HG02678 (cell line): ENCODE results near the gene RYR1.

Source experiments
- ATAC-seq: cut with Tn5 transposase; IDR thresholded peaks from one replicate; pipeline ENCODE4 v1.9.1; 2021; ENCODE audit warnings: mild to moderate bottlenecking, moderate library complexity; ENCODE audit not compliant: unreplicated experiment

The RYR1 gene

GRCh38 chr19:38433268-38433733 is at the start of gene RYR1:
Gene RYR1 (plus strand): TSS chr19:38433691. CDS start chr19:38433830, 139 bp downstream.
- no peak for ATAC-seq

- ATAC-seq, result no peak
These were observed 49.7 kb upstream of the RYR1 start for GRCh38 chr19:38383743-38384142.

- ATAC-seq, result no peak
These were observed 49.1 kb upstream of the RYR1 start for GRCh38 chr19:38384209-38385027.

GRCh38 chr19:38385057-38385803 is 48.3 kb upstream of the RYR1 start:
- ATAC-seq, result no peak

GRCh38 chr19:38385804-38386257 is 47.7 kb upstream of the RYR1 start:
- ATAC-seq, result no peak

GRCh38 chr19:38386300-38386970 is 47.1 kb upstream of the RYR1 start:
- no peak for ATAC-seq

GRCh38 chr19:38386971-38387549 is 46.4 kb upstream of the RYR1 start:
- no peak for ATAC-seq

- ATAC-seq, result peak; percentile 40
These were observed 45.7 kb upstream of the RYR1 start, which contains the start of gene GGN for GRCh38 chr19:38387550-38388348. Gene GGN (minus strand): TSS chr19:38388034. CDS start chr19:38387261, 773 bp downstream.

- ATAC-seq, result no peak
These were observed 45.0 kb upstream of the RYR1 start, which contains the start of gene SPRED3 for GRCh38 chr19:38388349-38389100. Gene SPRED3 (plus strand): TSS chr19:38388697. CDS start chr19:38390303, 1,606 bp downstream.

- ATAC-seq, result no peak
These were observed 44.2 kb upstream of the RYR1 start for GRCh38 chr19:38389101-38389925.

GRCh38 chr19:38389957-38390924 is 43.2 kb upstream of the RYR1 start:
- ATAC-seq, result no peak

- no peak for ATAC-seq
These were observed 41.5 kb upstream of the RYR1 start for GRCh38 chr19:38391911-38392464.

- ATAC-seq, result no peak
These were observed 40.7 kb upstream of the RYR1 start for GRCh38 chr19:38392707-38393308.

GRCh38 chr19:38394488-38394887 is 39.0 kb upstream of the RYR1 start:
- no peak for ATAC-seq

GRCh38 chr19:38395381-38396114 is 37.9 kb upstream of the RYR1 start:
- no peak for ATAC-seq

GRCh38 chr19:38399081-38399480 is 34.4 kb upstream of the RYR1 start:
- ATAC-seq, result no peak
